Activated CD8-positive, alpha-beta memory T cell treated with anti-CD3 and anti-CD28 coated beads, Interleukin-2, amount 50 U/mL, for 1 hour (primary cell): Measurements from ENCODE around the gene ZNF610.

Source experiments
- DNase-seq: peaks from one replicate; pipeline ENCODE4 v3.0.0-alpha.2; 2020; ENCODE audit errors: extremely low read depth

The ZNF610 gene

GRCh38 chr19:52397310-52398080 lies 61.5 kb downstream of the ZNF610 start, which contains the start of gene ZNF528:
TSS of gene ZNF528 (plus strand) at chr19:52397849. CDS start at chr19:52402014, 4,165 bp downstream.
- peak; percentile 90 for DNase-seq

- DNase-seq: no peak
Measured at GRCh38 chr19:52398081-52398441, 62.0 kb downstream of the ZNF610 start.

- no peak for DNase-seq
Measured at GRCh38 chr19:52410276-52410675, 74.2 kb downstream of the ZNF610 start.

GRCh38 chr19:52415711-52416110 lies 79.7 kb downstream of the ZNF610 start:
- no peak for DNase-seq
